ENCODE results near the gene COA1.

Gene COA1

GRCh38 chr7:43658718-43659548, 70.4 kb downstream of the COA1 start:
- H3K27me3 ChIP-seq (ENCODE audit: control insufficient read depth in 1 of 2, insufficient read depth in 2 of 2, low read length in 2 of 2), result no peaks in the 10 kb centered on the region
- no peaks in the 10 kb centered on the region for H3K36me3 ChIP-seq (ENCODE audit: insufficient read depth, low read length)
- no peak overlapping the region for H3K4me3 ChIP-seq (ENCODE audit: low read depth in 1 of 2, low read length in 2 of 2)
- no peak overlapping the region for H3K9ac ChIP-seq (ENCODE audit: low read length)
- no peak overlapping the region for H3K27ac ChIP-seq (ENCODE audit: low read depth, low read length)
- no peaks in the 10 kb centered on the region for H3K9me3 ChIP-seq (ENCODE audit: low read length)
- H3K4me1 ChIP-seq (ENCODE audit: insufficient read depth, low read length), result no peaks in the 10 kb centered on the region

- Histone ChIP-seq H3K9ac (ENCODE audit: low read length) (no peak overlapping the region), H3K4me3 (ENCODE audit: low read depth in 1 of 2, low read length in 2 of 2) (no peak overlapping the region), H3K36me3 (ENCODE audit: insufficient read depth, low read length) (no peaks in the 10 kb centered on the region), H3K9me3 (ENCODE audit: low read length) (no peaks in the 10 kb centered on the region), H3K27ac (ENCODE audit: low read depth, low read length) (no peak overlapping the region), H3K27me3 (ENCODE audit: control insufficient read depth in 1 of 2, insufficient read depth in 2 of 2, low read length in 2 of 2) (no peaks in the 10 kb centered on the region), H3K4me1 (ENCODE audit: insufficient read depth, low read length) (peaks cover 3% of the 10 kb centered on the region)
Observed at GRCh38 chr7:43656997-43657396, 72.3 kb downstream of the COA1 start.

- H3K9me3 ChIP-seq (ENCODE audit: low read length), result no peaks in the 10 kb centered on the region
- no peaks in the 10 kb centered on the region for H3K36me3 ChIP-seq (ENCODE audit: insufficient read depth, low read length)
- no peak overlapping the region for H3K9ac ChIP-seq (ENCODE audit: low read length)
- H3K27ac ChIP-seq (ENCODE audit: low read depth, low read length), result no peak overlapping the region
- no peak overlapping the region for H3K4me3 ChIP-seq (ENCODE audit: low read depth in 1 of 2, low read length in 2 of 2)
- no peaks in the 10 kb centered on the region for H3K27me3 ChIP-seq (ENCODE audit: control insufficient read depth in 1 of 2, insufficient read depth in 2 of 2, low read length in 2 of 2)
- peaks cover 17% of the 10 kb centered on the region for H3K4me1 ChIP-seq (ENCODE audit: insufficient read depth, low read length)
Observed at GRCh38 chr7:43655584-43655983, 73.7 kb downstream of the COA1 start.

- Histone ChIP-seq H3K27me3 (ENCODE audit: control insufficient read depth in 1 of 2, insufficient read depth in 2 of 2, low read length in 2 of 2) (no peaks in the 10 kb centered on the region), H3K27ac (ENCODE audit: low read depth, low read length) (no peak overlapping the region), H3K9ac (ENCODE audit: low read length) (no peak overlapping the region), H3K9me3 (ENCODE audit: low read length) (no peaks in the 10 kb centered on the region), H3K4me1 (ENCODE audit: insufficient read depth, low read length) (peaks cover 33% of the 10 kb centered on the region), H3K4me3 (ENCODE audit: low read depth in 1 of 2, low read length in 2 of 2) (no peak overlapping the region), H3K36me3 (ENCODE audit: insufficient read depth, low read length) (no peaks in the 10 kb centered on the region)
Observed at GRCh38 chr7:43653891-43654504, 75.3 kb downstream of the COA1 start.

- Histone ChIP-seq H3K4me3 (ENCODE audit: low read depth in 1 of 2, low read length in 2 of 2) (no peak overlapping the region), H3K36me3 (ENCODE audit: insufficient read depth, low read length) (no peaks in the 10 kb centered on the region), H3K27ac (ENCODE audit: low read depth, low read length) (no peak overlapping the region), H3K9me3 (ENCODE audit: low read length) (no peaks in the 10 kb centered on the region), H3K4me1 (ENCODE audit: insufficient read depth, low read length) (peaks cover 39% of the 10 kb centered on the region), H3K9ac (ENCODE audit: low read length) (no peak overlapping the region), H3K27me3 (ENCODE audit: control insufficient read depth in 1 of 2, insufficient read depth in 2 of 2, low read length in 2 of 2) (no peaks in the 10 kb centered on the region)
Observed at GRCh38 chr7:43653466-43653865, 75.9 kb downstream of the COA1 start.

GRCh38 chr7:43652364-43652763, 77.0 kb downstream of the COA1 start:
- no peaks in the 10 kb centered on the region for H3K27me3 ChIP-seq (ENCODE audit: control insufficient read depth in 1 of 2, insufficient read depth in 2 of 2, low read length in 2 of 2)
- H3K27ac ChIP-seq (ENCODE audit: low read depth, low read length), result no peak overlapping the region
- no peak overlapping the region for H3K4me3 ChIP-seq (ENCODE audit: low read depth in 1 of 2, low read length in 2 of 2)
- H3K9me3 ChIP-seq (ENCODE audit: low read length), result no peaks in the 10 kb centered on the region
- H3K4me1 ChIP-seq (ENCODE audit: insufficient read depth, low read length), result peaks cover 50% of the 10 kb centered on the region
- H3K36me3 ChIP-seq (ENCODE audit: insufficient read depth, low read length), result no peaks in the 10 kb centered on the region
- no peak overlapping the region for H3K9ac ChIP-seq (ENCODE audit: low read length)

GRCh38 chr7:43650457-43651052, 78.8 kb downstream of the COA1 start:
- H3K27ac ChIP-seq (ENCODE audit: low read depth, low read length), result no peak overlapping the region
- no peak overlapping the region for H3K9ac ChIP-seq (ENCODE audit: low read length)
- H3K27me3 ChIP-seq (ENCODE audit: control insufficient read depth in 1 of 2, insufficient read depth in 2 of 2, low read length in 2 of 2), result no peaks in the 10 kb centered on the region
- H3K4me1 ChIP-seq (ENCODE audit: insufficient read depth, low read length), result peaks cover 67% of the 10 kb centered on the region
- no peaks in the 10 kb centered on the region for H3K36me3 ChIP-seq (ENCODE audit: insufficient read depth, low read length)
- no peaks in the 10 kb centered on the region for H3K9me3 ChIP-seq (ENCODE audit: low read length)
- no peak overlapping the region for H3K4me3 ChIP-seq (ENCODE audit: low read depth in 1 of 2, low read length in 2 of 2)

GRCh38 chr7:43649755-43650274, 79.5 kb downstream of the COA1 start:
- Histone ChIP-seq H3K9ac (ENCODE audit: low read length) (no peak overlapping the region), H3K4me3 (ENCODE audit: low read depth in 1 of 2, low read length in 2 of 2) (no peak overlapping the region), H3K4me1 (ENCODE audit: insufficient read depth, low read length) (peaks cover 67% of the 10 kb centered on the region), H3K27me3 (ENCODE audit: control insufficient read depth in 1 of 2, insufficient read depth in 2 of 2, low read length in 2 of 2) (no peaks in the 10 kb centered on the region), H3K9me3 (ENCODE audit: low read length) (no peaks in the 10 kb centered on the region), H3K36me3 (ENCODE audit: insufficient read depth, low read length) (no peaks in the 10 kb centered on the region), H3K27ac (ENCODE audit: low read depth, low read length) (peak overlapping the region; percentile 27)

GRCh38 chr7:43648473-43649406, 80.6 kb downstream of the COA1 start:
- Histone ChIP-seq H3K36me3 (ENCODE audit: insufficient read depth, low read length) (no peaks in the 10 kb centered on the region), H3K27me3 (ENCODE audit: control insufficient read depth in 1 of 2, insufficient read depth in 2 of 2, low read length in 2 of 2) (no peaks in the 10 kb centered on the region), H3K4me1 (ENCODE audit: insufficient read depth, low read length) (peaks cover 67% of the 10 kb centered on the region), H3K9me3 (ENCODE audit: low read length) (no peaks in the 10 kb centered on the region), H3K27ac (ENCODE audit: low read depth, low read length) (peak overlapping the region; percentile 83), H3K4me3 (ENCODE audit: low read depth in 1 of 2, low read length in 2 of 2) (no peak overlapping the region), H3K9ac (ENCODE audit: low read length) (no peak overlapping the region)

- Histone ChIP-seq H3K4me1 (ENCODE audit: insufficient read depth, low read length) (peaks cover 67% of the 10 kb centered on the region), H3K27ac (ENCODE audit: low read depth, low read length) (peak overlapping the region; percentile 83), H3K9ac (ENCODE audit: low read length) (no peak overlapping the region), H3K4me3 (ENCODE audit: low read depth in 1 of 2, low read length in 2 of 2) (peak overlapping the region in 1 of 2 donors; percentile 17), H3K36me3 (ENCODE audit: insufficient read depth, low read length) (no peaks in the 10 kb centered on the region), H3K27me3 (ENCODE audit: control insufficient read depth in 1 of 2, insufficient read depth in 2 of 2, low read length in 2 of 2) (no peaks in the 10 kb centered on the region), H3K9me3 (ENCODE audit: low read length) (no peaks in the 10 kb centered on the region)
Observed at GRCh38 chr7:43647673-43648472, 81.5 kb downstream of the COA1 start.
